MM.1S (cell line): ENCODE data around the gene RRP12.

Experiments used
- CTCF ChIP-seq: fragments of 300-600 bp; sonication (generic); IDR thresholded peaks from 2 replicates; pipeline ENCODE4 v1.5.1; 2016; ENCODE audit warnings: antibody characterized with exemption, low read length, mixed read lengths
- EZH2 ChIP-seq: fragments of 300-600 bp; sonication (generic); optimal IDR thresholded peaks from 2 replicates; pipeline ENCODE3; 2017; ENCODE audit warnings: low read depth, mild to moderate bottlenecking, antibody characterized with exemption, low read length, mixed read lengths
- EZH2phosphoT487 ChIP-seq: fragments of 300-600 bp; sonication (generic); IDR thresholded peaks from 2 replicates; pipeline ENCODE4 v1.6.1; 2018; ENCODE audit warnings: antibody characterized with exemption, low read length

- TF ChIP-seq CTCF (no peak), EZH2phosphoT487 (no peak), EZH2 (no peak)
These were observed 64.0 kb downstream of the RRP12 start for GRCh38 chr10:97336942-97337831.
